Activated CD4-positive, alpha-beta T cell treated with anti-CD3 and anti-CD28 coated beads, Interleukin-2, amount 50 U/mL, for 16 hours (primary cell): ENCODE results near the gene PAX6.

Experiments
- DNase-seq: peaks from one replicate; pipeline ENCODE4 v3.0.0-alpha.2; 2020

The PAX6 gene

DNA sequence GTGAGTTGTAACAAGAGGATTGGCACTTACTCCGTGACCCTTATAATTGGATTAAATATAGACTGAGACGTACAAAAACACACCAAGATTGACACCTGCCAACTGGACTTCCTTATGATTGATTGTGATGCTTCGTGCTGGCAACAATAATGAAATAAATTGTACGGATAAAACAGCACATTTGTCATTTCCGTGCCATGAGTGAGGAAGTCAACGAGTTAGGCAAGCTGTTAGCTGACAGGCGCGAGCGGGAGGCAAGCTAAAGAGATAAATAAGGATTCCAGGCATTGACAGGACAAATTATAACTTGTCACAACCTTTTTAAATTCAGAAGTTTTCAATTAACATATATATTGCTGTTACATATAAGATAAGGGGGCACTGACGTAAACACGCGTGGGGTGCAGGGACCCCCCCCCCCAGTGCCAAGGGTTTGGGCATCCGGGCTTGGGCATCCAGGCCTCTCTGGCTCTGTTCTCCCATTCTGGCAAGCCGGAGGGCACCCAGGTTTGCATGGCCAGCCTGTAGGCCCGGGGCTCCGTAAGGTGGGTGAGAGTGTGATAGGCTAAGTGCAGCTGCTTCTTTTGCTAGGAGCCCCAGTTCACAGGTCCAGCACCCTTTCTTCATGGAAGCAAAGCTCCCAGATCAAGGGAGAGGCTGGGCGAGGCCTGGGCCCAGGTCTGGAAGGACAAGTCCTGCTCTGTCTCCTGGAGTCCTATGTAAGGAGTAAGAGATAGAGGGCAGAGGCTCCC, 11.2 kb upstream of the PAX6 start:
- DNase-seq, result no peak

DNA sequence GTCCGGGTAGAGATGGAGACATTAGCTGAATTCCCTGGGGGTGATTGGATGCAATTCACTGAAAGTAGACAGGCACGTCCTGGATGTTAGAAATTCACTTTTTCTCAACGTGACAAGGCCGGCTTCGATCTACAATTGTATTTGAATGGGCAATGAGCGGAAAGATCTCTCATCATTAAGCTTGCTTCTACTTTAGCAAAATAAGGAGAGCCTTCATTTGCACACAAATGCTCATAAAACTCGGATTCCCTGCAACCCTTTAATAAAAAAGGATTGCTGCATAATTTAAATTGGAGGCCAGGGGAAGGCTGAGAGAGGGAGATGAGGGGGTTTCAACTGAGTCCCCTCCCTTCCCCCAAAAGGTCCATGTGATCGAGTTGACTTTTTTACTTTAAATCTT, 10.6 kb upstream of the PAX6 start:
- DNase-seq, result no peak

DNA sequence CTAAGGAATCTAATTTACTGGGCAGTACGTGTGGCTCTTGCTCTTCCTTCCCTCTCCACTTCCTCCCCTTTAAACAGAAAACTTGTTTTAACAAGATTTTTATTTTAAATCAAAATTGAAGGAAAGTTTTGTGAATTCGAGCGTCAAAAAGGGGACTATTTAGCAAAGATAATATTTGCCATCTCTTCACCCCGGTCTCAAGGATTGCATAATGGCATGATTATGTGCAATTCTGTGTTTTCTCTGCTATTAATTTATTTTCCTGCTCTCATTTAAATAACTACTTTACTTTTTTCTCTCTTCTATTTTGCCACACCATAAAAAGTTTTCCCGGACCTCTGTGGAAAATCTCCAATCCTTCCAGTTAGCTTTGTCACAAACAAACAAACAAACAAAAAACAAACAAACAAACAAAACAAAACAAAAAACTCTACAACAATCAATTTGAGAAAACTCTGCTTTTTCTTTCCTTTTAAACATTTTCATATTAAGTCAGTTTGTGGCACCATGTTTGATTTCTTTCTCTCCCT, 10.2 kb upstream of the PAX6 start:
- no peak for DNase-seq

DNA sequence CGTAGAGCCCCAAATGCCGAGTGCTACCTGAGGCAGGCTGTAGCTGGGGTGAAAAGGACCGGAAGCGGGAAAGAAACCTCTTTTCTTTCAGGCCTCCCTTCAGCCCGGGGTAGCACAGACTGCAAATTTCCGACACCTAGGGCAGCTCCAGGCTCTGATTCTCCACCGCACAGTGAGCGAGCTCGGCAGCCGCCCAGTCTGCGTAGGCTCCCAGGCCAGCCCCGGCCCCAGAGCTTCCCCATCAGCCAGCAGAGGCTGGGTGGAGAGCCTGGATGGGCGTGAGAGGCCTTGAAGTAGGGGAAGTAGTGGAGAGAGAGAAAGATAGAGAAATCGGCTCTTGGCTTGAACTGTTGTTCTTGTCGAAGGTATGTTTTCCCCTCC, 9.3 kb upstream of the PAX6 start:
- DNase-seq, result no peak

DNA sequence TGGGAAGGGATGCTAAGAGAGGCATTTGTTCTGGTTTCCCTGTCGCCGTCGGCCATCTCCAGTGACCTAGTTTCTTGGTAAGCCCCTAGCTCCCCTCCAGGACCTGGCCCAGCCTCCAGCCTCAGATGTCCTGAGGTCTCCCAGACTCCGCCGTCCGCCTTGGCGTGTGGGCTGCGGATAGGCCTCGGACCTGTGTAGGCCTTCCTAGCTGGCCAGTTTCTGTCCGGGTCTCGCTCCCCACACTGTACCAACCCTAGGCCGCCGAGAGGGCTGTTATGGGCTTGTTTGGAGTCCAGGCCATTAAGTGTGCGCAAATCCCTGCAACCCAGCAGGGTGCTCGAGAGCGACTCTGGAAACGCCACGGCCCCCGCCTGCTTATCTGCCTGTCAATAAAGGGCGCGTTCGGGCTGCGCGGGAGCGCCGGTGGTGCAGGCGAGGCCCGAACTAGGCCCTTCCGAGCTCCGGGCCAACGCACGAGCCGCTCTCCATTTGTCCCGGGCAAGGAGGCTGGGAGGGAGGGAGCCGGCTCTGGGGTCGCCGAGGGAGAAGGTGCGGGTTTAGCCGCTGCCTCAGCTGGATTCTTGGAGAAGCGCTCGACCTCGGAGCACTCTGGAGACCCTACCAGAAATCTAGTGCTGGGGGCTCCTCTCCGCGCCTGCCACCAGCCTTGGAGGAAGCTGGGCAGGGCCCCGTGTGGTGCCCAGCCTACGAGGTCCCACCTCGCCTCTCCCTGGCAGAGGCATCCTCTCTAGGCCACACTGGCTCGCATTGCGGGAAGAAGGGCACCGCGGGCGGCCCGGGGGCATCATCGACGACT, 8.7 kb upstream of the PAX6 start:
- DNase-seq, result no peak

DNA sequence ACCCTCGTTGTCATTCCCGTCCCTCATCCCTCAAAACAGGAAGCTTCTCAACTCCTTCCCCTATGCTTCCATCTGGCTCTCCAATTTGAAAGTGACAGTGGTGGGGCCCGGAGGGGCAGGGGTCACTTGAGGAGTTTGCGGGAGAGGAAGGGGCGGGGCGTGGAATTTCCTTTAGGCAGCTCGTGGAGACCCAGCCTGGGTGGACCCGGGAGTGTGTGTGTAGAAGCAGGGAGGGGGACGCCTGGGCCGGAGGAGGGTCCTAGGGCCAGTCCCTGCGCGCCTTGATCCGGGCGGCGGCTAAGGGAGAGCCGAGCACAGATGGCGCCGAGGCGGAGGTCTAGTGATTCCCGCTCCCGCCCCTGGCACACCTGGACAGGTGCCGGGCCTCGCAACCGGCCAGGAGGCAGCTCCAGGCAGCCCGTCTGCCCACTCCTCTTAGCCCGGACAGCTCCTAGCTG, 7.8 kb upstream of the PAX6 start:
- DNase-seq, result no peak

DNA sequence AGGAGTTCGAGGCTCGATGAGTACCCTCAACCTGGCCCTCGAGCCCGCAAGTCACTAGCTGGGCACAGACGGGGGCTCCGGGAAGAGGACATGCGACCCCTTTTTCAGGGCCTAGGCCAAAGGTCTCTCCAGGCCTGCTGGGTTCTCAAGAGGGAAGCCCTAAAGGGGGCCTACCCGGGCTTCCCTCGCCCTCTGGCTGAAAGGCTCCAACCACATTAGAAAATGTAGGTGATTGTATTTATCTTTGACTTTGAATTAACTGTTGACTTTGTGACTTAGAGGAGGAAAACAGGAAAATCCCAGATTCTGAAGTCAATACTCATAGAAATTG, 7.3 kb upstream of the PAX6 start:
- no peak for DNase-seq

DNA sequence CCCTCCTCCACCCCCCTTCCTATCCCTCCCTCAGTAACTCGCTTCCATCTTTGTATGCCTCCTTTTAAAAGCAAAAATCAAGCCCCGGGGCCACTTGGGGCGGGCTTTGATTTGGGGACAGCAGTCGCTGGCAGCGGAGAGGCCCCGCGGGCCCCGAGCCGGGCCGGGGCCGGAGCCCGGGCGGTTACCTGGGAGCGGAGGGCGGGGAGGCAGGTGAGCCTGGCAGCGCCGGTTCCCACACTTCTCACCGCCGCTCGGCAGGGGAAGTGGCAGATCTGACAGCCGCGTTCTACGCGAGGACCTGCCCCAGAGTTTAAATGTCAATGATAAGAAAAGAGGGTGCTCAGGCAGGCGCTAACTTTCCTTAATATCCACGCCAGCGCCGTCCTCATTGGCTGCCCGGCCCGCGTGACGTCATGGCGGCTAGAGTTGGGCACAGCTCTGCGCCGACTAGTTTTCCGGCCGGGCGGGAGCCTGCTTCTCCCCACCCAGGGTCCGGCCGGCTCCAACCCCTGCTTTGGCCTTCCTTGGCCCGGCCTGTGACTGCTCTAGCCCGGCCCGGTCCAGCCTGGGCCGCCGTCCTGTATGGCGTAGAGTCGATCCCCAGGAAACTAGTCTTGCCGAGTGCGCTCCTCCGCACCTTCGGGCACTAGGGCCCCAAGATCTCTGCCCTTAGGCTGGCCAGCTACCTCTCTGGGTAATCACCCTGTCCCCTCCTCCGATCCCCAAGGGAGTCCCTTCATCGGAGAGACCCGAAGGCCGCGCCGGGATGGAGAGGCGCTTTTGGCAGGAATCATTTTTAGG, 6.7 kb upstream of the PAX6 start:
- DNase-seq, result no peak

DNA sequence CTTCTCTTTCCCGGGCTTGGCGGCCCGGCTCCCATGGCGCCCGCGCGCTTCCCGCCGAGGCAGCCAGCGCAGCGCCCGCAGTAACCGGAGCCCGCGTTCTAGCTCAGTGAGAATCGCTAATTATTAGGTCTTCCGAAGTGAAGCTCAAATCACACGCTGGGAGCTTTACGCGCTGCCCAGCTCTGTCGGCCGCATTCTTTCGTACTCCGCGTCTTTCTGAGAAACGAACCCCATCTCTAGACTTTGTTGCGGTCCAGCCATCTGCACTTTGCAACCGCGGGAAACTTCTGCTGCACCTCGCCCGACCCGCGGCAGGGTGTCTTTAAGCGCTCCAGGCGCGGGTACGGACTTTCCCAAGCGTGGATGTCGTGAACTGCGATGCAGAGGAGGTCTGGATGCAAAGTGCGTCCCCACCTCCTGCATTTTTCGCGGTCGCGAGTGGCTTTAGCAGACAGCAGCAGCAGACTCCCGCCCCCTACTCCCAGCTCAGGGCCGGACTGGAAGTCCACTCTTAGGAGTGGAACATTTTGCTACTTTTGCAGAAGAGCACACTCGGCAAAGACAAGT, 6.0 kb upstream of the PAX6 start:
- no peak for DNase-seq

DNA sequence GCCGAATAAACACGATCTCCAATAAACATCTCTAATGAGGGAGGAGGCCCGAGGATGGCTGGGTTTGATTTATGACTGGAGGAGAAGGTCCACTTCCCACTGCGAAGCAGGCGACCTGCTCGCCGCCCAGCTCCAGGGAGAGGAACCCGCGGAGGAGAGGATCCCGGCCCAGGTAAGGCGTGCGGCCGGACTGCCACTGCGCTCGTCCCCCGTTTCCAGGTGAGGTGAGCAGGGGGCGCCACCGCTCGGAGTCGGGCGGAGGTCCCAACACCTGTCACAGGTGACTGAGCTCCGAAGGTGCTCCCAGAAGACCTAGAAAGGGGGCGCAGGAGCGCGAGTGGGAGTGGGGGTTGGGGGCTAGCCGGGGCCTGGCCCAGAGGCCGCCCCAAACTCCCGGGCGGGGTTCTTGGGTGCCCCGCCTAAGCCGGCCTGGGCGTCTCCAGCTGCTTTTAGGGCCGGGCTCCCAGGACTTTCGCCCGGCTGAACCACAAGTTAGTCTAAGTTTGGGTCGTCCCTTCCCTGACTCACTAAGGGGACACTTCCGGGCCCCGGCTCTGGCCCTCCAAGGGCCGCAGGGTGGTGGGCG, 5.4 kb upstream of the PAX6 start:
- DNase-seq, result no peak

DNA sequence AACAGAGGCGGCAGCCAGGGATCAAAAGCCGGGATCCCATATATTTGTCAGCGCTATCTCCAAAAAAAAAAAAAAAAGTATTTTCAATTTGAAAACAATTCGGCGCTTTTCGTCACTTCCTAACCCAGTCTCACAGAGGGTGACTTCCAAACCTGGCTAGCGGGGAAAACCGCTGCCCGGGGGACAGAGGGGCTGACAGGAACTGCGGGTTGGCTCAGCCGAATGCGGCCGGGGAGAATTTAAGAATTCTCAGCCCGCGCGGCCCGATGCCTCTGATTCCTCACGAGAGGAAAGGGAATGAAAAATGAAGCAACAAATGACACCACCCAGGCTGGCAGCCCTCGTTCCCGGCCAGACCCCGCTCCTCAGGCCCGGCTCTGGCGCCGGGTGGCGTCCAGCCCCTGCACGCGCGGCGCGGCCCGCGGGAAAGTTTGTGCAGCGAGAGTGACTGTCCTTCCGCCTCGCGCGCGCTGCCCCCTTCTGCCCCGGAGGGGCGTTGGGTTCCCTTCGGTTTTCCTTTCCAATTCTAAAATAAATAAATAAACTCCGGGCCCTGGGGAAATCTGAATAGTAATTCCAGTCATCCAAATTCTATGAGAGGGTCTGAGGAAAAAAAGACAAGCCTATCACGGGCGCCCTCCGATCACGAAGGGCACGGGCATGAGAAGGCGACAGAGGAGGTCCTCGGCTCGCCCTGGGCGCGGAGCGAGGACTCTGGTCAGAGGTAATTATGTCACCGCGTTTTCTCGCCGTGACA, 4.8 kb upstream of the PAX6 start:
- no peak for DNase-seq

DNA sequence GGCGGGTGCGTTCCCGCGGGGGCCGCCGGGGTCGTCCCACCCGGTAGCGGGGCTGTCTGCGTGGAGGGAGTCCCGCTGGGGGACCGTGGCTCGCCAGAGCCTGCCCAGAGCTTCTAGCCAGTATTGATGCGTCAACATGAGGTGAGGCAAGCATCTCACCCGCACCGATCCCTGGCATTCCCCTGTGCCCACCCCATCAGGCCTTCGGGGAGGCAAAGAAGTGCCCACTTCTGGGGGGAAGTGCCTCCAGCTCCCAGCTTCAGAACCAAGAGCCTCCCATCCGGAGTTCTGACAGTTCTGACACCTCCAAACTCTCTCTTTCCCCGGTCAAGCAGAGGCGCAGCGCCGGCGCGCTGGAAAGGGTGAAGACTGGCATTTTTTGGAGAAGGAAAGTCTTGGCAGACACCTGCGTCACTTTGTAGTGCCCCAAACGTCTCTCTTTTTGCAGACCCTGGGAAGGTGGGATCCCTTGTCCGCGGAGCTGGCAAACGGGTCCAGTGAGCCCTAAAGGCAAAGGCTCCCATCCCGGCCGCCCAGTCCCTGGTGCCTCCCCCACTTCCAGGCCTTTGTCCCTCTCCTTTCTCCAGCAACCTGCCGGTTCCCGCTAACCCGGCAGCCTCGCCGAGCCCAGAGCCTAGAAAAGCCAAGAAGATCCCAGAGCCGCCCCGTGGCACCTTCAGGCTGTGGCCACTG, 3.2 kb upstream of the PAX6 start:
- no peak for DNase-seq

DNA sequence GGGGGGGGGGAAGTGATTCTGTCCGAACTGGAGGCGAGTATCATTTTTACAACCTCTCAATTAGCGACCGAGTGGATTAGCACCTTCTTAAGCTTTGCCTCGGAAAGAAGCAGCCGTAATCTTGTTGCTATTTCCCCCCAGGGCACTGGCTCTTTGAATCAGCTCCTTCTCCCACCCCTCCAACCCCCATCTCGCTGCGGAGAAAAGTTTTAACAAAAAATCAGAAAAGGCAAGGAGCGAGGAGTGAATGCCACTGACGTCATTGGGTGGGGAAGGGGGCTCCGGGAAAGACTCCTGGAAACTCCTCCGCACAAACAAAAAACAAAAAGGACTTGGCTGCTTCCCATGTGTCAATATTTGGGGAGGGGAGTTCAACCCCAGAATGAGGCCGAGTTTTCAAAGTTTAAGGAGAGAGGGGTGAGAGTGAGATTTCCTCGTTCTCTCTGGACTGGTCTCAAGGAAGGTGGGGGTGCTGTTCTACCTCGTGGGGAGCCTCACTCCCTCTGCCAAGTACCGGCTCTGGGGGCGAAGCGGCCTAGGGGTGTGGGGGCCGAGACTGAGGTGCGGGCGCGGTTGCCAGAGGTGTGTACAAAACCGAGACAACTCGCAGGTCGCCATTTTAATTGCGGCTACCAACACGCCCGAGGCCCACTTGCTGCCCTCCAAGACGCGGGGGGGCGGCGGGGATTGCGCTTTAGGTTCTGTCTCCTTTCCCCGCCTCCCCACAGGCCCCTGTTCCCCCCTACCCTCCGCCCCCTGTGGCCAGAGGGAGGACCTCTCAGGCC, 2.5 kb upstream of the PAX6 start:
- DNase-seq, result no peak

DNA sequence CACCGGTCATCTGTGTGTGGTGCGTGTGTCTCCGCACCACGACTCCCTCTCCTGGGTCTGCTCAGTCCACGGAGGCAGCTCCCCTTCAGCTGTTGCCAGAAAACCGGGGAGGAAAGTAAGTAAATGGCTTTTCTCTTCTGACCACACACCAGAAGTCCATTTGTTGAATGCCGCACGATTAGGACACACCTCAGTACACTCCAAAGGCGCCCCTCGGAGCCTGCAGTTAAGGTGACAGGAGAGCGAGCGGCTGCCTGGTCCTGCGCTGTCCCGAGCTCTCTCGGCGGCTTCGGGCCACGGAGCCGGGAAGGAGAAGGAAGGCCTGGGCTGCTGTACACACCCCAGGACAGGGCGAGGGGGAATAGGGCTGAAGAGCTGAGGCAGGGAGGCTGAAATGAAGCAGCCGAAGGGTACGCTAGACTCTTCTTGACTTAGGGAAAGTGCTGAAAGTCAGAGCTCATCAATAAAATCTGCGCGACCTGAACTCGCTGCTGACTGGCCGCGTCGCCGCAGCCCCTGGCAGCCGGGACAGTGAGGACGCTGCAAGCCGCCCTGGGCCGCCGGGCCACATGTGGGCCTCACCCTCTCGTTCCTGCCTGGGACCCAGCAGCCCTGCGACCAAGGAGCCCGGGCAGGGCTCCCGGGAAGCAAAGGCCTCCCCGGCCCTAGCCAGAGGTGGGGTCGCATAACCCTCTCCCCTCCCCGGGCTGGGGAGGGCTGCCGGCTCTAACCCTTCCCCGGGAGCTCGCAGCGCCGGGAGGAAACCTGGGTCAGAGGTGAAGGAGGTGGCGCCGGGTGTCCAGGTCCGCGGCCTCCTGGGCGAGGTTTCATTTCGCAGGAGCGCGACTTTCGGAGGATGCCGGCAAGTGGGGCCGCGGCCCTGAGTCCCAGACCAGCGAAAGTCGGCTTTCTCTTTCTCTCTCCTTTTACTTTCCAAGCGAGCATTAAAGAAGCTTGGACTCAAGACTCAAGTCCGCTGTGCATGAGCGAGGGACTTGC, 1.6 kb upstream of the PAX6 start:
- DNase-seq, result no peak

DNA sequence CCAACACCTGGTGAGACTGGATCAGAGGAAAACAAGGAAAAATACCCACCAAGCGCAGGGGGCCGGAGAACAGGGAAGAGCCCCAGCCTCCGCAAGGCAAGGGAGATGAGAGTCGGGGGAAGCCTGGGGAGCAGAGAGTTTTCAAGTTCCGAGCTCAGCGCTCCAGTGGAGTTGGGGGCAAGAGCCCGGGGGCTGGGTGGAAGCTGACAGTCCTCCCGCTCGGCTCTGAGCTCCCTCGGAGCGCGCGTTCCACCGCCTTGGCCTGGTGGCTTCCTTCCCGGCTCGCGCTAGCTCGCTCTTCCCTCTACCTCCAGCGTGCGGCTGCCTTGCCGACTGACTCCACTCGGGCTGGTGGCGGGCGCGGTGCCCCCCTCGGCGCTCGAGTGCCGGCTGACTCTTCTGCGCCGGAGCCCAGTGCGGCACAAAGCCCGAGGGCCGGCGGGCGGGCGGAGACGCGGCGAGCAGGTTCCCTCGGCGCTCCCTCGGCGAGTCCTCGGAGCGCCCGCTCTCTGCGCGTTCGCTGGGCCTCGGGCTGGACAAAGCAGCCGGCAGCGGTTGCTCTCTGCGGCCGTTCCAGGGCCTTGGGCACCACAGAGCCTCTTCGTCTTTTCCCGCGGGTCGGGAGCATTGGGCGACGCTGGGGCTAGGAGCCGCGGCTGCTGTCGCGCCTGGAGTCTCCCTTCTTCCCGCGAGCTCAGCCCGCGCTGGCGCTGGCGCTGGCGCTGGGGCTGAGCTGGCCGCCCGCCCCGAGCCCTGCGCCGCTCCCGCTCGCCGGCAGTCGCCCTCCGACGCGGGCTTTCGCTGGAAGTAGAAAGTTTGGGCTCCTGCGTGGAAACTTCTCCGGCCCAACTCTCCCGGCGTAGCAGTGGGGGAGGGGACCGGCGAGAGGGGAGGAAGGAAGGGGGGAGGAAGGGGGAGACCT, 1.0 kb downstream of the PAX6 start:
- DNase-seq, result no peak

DNA sequence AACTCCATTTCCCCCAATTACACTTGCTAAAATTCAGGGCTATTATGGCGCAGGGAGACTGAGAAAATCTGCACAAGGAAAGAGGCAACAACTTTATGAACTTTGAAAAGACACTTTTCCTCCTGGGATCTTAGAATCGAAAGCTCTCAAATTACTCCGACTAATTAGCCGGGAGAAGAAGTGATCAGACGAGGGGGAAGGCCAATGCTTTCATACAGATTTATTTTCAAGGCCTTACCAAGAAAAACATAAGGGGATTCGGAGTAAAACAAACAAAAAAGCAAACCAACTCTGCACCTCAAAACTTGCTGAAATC, 1.6 kb downstream of the PAX6 start:
- DNase-seq, result no peak

DNA sequence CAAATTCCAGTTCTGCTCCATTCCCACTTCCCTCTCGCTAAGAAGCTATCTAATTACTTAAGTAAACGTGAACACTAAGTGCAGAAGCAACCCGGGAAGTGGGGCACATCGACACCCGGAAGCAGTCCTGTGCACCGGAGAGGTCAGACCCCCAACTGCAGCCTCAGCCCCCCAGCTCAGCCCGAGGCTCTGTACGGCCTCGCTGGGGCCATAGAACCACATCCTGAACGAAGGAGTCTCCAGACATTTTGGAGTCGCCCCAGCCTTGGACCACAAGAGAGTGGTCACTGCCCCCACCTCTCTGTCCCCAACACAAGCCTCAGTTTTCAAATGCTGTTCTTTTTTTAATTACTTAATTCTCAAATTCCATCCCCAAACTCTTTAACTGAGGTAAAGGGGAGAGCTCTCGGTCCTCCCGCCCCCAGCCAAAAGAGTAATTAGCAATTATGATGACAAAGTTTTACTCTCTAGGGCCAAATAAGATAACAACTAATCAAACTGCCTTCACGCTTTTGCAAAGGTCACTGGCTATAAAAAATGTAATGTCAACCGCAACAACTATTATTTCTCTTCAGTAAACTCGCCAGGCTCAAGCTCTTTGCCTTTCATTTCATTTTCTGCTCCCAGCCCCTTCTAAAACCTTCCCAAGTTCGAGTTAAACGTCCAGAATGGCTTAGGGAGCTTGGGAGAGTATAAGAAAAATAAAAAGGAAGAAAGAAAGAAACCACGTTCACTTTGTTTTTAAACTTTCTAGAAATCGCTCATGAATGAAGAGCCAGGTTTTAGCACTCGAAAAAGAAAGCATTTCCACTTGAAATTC, 2.2 kb downstream of the PAX6 start:
- no peak for DNase-seq
